ENCODE measurements around the gene NCAPH2.
A peak's percentile ranks its signal among the peaks of the same experiment; 100 is the strongest.

Gene NCAPH2

DNA sequence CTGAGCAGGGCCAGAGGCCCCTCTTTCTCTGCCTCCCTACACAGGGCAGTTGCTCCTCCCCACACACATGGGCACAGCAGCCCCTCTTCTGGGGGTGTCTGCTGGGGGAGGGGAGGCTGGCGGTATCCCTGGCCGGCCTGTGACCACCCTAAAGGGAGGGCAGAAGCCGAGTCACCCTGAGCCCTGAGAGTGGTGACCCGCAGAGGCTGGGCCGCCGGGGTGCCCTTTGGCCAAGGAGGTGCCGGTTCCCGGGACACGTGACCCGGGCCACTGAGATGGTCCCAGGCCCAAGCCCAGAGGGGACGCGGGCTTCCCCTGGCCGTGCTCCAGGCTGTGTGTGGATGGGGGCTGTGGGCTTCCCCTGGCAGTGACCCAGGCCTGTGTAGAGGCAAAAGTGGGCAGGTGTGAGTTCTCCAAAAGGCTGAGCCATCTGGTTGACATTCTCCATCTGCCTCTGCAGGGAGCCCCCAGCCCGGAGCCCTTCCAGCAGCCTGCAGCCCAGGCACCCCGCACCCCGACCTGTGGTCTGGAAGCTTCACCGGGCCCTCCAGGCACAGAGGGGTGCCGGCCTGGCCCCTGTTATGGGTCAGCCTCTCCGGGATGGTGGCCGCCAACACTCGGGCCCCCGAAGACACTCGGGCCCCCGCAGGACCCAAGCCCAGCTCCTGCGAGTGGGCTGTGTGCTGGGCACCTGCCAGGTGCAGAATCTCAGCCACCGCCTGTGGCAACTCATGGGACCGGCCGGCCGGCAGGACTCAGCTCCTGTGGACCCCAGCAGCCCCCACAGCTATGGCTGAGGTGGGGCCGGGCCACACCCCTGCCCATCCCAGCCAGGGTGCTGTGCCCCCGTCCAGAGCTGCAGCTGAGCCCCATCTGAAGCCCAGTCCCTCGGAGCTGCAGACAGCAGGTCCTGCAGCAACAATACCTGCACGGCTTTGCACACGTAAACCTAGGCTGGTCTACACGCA lies 25.6 kb upstream of the NCAPH2 start:
- peaks cover 43% of the 10 kb centered on the region for H3K27me3 Mint-ChIP-seq (ENCODE audit: low read depth, poor library complexity)
- no peak overlapping the region for H3K27ac Mint-ChIP-seq
- H3K36me3 Mint-ChIP-seq (ENCODE audit: low read depth): no peaks in the 10 kb centered on the region
- H3K9me3 Mint-ChIP-seq: peaks cover 8% of the 10 kb centered on the region
- TF ChIP-seq, protein P1, sequence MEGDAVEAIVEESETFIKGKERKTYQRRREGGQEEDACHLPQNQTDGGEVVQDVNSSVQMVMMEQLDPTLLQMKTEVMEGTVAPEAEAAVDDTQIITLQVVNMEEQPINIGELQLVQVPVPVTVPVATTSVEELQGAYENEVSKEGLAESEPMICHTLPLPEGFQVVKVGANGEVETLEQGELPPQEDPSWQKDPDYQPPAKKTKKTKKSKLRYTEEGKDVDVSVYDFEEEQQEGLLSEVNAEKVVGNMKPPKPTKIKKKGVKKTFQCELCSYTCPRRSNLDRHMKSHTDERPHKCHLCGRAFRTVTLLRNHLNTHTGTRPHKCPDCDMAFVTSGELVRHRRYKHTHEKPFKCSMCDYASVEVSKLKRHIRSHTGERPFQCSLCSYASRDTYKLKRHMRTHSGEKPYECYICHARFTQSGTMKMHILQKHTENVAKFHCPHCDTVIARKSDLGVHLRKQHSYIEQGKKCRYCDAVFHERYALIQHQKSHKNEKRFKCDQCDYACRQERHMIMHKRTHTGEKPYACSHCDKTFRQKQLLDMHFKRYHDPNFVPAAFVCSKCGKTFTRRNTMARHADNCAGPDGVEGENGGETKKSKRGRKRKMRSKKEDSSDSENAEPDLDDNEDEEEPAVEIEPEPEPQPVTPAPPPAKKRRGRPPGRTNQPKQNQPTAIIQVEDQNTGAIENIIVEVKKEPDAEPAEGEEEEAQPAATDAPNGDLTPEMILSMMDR (IDR thresholded peaks at IDR 0.05): no peak
- H3K4me3 Mint-ChIP-seq: peak overlapping the region; percentile 61
- DNase-seq: no peak
- H3K4me1 Mint-ChIP-seq: peaks cover 40% of the 10 kb centered on the region

DNA sequence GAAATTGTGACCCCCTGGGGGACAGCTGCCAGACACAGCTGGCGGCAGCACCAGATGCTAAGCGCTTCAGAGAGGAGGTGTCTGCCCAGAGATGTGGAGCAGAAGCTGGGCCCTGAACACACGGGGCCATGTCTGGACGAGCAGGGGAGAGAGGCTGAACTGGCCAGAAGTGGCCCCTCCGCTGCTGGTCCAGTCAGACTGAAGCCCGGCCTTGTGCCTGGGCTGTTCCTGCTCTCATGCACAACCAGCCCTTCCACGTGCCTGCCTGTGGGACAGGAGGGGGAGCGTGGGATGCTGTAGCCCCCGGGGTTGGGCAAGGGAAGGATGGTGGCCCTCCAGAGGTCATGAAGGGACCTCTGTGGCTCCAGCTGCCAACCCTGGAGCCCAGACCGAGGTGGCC lies 24.9 kb upstream of the NCAPH2 start:
- DNase-seq: no peak
- TF ChIP-seq, protein P1 (IDR thresholded peaks at IDR 0.05): no peak
- H3K27ac Mint-ChIP-seq: no peak overlapping the region
- no peaks in the 10 kb centered on the region for H3K36me3 Mint-ChIP-seq (ENCODE audit: low read depth)
- H3K4me3 Mint-ChIP-seq: no peak overlapping the region
- H3K9me3 Mint-ChIP-seq: peaks cover 8% of the 10 kb centered on the region
- H3K4me1 Mint-ChIP-seq: peaks cover 34% of the 10 kb centered on the region
- peaks cover 39% of the 10 kb centered on the region for H3K27me3 Mint-ChIP-seq (ENCODE audit: low read depth, poor library complexity)

DNA sequence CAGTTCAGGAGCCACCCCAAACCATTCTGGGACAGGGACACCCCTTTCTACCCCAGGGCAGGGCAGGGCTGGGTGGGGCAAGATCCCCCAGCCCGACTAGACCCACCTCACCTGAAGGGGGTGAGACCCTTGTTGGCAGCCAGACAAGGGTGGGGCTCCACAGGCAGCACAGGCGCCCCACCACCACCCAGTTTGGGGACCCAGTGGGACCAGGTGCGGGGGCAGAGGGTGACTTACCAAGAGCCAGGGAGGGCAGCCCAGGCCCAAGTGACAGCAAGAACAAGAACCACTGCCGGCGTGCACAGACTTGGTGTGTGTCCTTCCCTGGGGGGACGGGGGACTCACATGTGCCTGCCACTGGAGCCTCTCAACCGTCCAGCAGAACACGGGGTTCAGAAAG lies 24.5 kb upstream of the NCAPH2 start:
- TF ChIP-seq, protein P1 (IDR thresholded peaks at IDR 0.05): no peak
- no peaks in the 10 kb centered on the region for H3K36me3 Mint-ChIP-seq (ENCODE audit: low read depth)
- no peak for DNase-seq
- no peak overlapping the region for H3K27ac Mint-ChIP-seq
- no peak overlapping the region for H3K4me3 Mint-ChIP-seq
- H3K9me3 Mint-ChIP-seq: peaks cover 8% of the 10 kb centered on the region
- peaks cover 35% of the 10 kb centered on the region for H3K27me3 Mint-ChIP-seq (ENCODE audit: low read depth, poor library complexity)
- peaks cover 34% of the 10 kb centered on the region for H3K4me1 Mint-ChIP-seq

DNA sequence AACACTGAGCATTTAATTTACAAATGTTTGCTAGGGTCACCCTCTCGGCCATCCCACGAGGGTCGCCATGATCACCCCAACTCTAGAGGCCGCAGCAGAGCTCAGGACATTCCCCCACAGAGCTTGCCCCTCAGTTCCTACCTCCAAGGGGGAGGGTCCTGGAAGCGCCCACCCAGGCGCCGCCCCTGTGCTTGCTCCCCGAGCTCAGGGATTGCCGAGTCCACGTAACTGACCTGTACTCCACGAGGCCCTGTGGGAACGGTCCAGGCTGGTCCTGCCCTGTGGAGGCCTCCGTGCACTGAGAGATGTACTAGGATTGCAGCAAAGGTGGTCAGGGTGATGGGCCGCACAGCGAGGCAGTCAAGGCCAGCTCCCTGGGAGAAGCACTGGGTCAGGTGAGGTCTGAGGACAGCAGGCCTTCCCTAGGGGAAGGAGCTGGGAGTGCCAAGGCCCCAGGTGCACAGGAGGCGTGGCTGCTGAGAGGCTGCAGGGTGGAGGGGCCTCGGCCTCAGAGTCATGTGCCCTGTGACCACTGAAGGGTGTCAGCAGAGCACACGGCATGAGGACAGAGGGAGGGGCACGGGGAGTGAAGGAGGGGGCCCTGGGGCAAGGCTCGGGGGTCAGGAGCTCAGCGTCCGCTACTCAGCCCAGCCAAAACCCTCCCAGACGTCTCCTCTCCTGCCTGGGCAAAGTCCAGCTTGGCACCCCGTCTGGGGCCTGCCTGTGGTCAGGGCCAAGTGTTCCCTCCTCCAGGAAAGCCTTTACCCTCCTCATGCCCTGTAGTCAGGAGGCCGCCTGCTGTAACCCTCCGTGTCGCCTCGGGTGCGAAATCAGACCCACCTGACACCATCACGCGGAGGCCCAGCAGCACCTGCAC lies 23.8 kb upstream of the NCAPH2 start:
- Mint-ChIP-seq H3K4me3 (no peak overlapping the region), H3K27me3 (ENCODE audit: low read depth, poor library complexity) (peaks cover 28% of the 10 kb centered on the region), H3K36me3 (ENCODE audit: low read depth) (no peaks in the 10 kb centered on the region), H3K4me1 (peaks cover 34% of the 10 kb centered on the region), H3K27ac (no peak overlapping the region), H3K9me3 (peaks cover 8% of the 10 kb centered on the region)
- DNase-seq: no peak
- TF ChIP-seq, protein P1 (IDR thresholded peaks at IDR 0.05): no peak

DNA sequence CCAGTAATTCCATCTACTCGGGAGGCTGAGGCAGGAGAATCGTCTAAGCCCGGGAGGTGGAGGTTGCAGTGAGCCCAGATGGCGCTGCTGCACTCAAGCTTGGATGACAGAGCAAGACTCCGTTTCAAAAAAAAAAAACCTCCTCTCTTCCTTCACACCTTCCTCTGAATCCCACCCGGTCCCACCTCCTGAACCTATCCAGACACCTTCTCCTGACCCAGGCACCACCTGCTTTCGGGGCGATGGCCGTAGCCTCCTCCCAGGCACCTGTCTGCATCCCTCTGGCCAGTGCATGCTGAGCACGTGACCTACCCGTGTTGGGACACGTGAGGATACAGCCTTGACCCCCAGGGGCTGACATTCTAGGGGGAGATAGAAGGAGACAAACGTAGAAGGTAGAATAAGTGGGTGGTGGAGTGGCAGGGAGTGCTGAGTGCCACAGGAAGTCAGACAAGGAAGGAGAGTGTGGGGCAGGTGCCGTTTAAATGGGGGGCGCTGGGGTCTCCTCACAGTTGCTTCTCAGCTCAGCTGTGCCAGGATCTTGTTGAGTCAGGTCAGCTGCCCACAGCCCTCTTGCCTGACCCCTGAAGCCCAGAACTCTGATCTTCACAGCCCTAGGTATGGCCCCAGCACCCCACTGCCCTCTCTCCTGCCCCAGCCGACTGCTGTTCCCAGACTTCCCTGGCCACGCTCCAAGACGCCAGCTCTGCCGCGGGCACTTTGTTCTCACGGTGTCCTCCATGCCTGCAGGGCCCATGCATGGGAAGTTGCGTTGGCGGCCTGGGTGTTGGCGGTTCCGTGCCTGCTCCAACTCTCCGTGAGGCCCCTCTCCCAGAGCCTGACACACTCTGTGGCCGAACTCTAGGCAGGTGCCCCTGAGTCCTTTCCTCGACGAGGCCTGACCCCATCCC lies 22.5 kb upstream of the NCAPH2 start:
- Mint-ChIP-seq H3K4me3 (no peak overlapping the region), H3K36me3 (ENCODE audit: low read depth) (no peaks in the 10 kb centered on the region), H3K4me1 (peaks cover 27% of the 10 kb centered on the region), H3K9me3 (no peaks in the 10 kb centered on the region), H3K27me3 (ENCODE audit: low read depth, poor library complexity) (peaks cover 15% of the 10 kb centered on the region), H3K27ac (peak overlapping the region; percentile 90)
- DNase-seq: no peak
- TF ChIP-seq, protein P1 (IDR thresholded peaks at IDR 0.05): no peak
